IPS DF 4.7 (cell line): ENCODE measurements around the gene SNX24.

Experiments used
- DNase-seq: peaks from one replicate; pipeline ENCODE4 v3.0.0-alpha.2; 2013; ENCODE audit warnings: low spot score; ENCODE audit errors: extremely low read depth

The SNX24 gene

DNA sequence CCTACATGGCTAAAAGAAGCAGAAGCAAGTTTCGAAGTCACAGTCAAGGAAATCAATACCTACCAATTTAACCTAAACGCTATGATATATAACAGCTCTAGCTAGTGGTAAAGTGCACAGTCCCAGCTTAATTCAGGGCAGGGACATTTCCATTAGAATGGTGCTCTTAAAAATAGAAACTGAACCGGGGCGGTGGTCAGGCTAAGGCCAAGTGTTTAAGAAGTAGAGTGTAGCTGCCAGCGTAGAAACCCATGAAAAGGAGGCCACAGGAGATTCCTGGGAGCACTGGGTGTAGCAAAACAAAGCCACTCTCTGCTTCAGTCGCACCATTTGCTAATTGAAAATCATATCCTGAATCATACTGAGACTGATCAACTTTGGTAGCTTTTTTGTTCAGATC, 162.3 kb downstream of the SNX24 start:
- no peak for DNase-seq

GRCh38 chr5:123012321-123012720, 166.9 kb downstream of the SNX24 start:
- DNase-seq = no peak

- DNase-seq = no peak
Observed at GRCh38 chr5:123014689-123015088, 169.3 kb downstream of the SNX24 start.

DNA sequence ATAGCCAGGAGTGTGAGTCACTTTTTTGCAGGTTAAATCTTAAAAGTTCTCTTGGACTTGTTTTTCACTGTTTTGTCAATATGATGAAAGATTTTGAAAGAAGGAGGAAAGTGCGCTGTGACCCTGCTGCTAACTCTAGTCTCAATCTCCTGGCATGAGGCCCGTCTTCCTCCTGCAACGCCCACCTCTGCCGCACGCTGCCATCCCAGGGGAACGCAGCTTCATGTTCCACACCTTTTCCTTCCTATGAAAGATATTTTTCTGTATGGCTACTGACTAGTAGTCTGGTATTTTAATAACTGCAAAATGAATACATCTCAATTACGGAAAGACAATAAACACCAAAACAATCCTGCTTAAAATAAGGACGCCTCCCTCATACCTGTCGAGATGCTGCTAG, 182.8 kb downstream of the SNX24 start:
- no peak for DNase-seq

DNA sequence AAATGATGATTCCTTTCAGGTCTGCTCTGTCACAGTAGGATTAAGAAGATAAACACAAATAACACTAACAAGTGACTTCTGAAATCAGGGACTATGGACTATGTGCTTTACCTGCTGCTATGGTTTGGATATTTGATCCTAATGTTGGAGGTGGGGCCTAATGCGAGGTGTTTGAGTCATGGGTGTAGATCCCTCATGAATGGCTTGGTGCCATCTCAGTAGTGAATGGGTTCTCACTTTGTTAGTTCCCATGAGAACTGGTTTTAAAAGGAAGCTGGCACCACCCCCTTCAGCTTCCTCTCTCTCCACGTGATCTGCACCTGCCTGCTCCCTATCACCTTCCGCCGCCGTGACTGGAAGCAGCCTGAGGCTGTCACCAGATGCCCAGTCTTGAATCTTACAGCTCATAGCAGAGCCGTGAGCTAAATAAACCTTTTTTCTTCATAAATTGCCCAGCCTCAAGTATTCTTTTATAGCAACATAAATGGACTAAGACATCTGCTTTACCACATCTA, 187.8 kb downstream of the SNX24 start:
- DNase-seq = no peak

DNA sequence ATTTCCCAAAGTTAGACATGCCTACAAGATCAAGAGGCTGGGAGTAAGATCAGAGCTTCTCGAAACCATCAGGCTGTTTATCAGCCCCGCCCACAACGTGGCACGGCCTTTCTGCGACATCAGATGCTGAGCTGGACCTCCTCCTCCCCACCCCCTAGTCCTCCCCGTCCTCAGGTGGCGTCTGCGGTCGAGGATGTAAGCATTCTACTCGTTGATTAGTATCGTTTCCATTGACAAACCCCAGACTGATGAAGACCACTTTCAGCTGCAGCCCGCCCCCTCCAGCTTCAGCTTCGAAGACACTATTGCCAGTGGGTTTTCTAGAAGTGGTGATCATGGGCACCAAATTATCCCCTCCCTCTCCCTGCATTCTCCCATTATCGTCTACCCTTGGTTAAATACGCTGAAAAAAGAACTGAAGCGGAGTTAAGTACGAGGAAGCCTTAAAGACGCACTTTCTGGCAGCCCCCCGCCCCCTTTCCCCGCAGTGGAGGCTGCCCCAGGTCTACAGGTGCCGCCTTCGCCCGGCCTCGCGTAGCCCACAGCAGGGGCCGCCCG, 190.0 kb downstream of the SNX24 start:
- no peak for DNase-seq

DNA sequence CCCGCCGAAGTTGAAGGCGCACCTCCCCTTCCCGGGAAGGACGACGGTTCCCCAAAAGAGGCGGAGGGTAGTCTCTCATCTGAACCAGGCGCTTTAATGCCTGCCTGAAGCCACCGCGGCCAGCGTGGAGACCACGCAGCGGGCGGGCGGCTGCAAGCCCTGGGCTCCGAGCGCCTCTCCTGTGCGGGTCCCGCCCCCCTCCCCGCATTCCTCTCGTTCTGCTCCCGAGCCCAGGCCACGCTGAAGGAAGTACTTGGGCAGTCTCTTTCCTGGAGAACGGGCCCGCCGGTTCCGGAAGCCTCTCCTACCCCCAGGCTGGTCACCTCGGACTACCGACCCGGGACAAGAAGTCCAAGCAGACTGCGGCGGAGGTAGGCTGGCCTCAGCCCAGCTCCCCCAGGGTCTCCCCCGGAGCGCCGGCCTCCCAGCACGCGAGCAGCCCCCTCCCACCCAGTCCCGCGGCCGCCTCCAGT, 190.5 kb downstream of the SNX24 start:
- no peak for DNase-seq

DNA sequence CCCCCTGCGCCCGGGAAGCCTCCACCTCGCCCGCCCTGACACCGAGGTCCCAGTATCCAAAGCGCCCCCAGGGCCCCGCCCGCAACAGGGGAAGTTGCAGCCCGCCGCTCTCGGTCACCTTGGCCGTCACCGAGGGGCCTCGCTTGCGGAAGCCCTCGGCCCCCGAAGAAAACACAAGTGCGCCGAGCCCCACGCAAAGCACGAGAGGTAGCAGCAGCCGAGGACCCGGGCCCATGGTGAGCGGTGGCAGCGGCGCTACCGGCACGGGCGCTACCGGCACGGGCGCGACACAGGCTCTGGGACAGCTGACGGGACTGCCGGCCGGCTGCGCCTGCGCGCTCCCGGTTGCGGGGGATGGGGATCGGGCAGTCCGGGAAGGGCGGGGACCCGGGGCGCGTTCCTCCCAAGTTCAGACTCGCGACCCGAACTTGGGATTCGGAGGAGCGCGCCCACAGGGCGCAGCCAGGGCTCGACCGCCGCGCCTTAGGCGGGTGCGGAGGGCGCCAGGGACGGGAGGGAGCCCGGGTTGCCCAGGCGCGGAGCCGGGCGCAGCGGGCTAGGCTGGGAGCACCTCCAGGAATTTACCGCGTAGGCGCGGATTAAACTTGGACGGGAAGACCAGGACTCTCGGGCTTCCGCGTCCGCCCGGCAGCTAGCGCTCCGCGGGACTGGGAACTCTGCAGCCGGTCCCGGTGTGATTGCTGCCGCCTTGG, 191.1 kb downstream of the SNX24 start, which contains the start of gene PPIC:
TSS of gene PPIC (minus strand) at position 335 of the 713 bp plus-strand sequence. CDS start at position 235, 100 bp downstream.
- DNase-seq = no peak

GRCh38 chr5:123037104-123037418, 191.6 kb downstream of the SNX24 start:
- DNase-seq = no peak

- DNase-seq = no peak
Observed at GRCh38 chr5:123039673-123040072, 194.3 kb downstream of the SNX24 start.

- no peak for DNase-seq
Observed at GRCh38 chr5:123044926-123045617, 199.7 kb downstream of the SNX24 start.

DNA sequence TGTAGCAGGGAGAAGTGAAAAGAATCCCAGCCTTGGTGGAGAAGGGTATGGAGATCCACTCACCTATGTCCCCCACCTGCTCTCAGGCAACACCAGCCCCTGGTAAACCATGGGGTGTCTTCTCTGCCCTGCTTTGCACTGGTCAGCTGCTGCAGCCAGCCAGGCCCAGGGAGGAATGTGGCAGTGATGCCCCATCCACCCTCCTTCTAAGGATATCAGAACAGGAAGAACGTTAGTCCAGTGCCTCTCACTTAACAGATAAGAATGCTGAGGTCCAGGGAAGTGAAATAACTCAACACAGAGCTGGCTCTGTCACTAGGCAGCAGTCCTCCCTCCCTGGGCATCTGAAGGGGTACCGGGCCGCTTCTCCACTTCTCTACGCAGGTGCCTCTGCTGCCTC, 200.8 kb downstream of the SNX24 start:
- no peak for DNase-seq

- DNase-seq = no peak
Observed at GRCh38 chr5:123047706-123048105, 202.3 kb downstream of the SNX24 start.

DNA sequence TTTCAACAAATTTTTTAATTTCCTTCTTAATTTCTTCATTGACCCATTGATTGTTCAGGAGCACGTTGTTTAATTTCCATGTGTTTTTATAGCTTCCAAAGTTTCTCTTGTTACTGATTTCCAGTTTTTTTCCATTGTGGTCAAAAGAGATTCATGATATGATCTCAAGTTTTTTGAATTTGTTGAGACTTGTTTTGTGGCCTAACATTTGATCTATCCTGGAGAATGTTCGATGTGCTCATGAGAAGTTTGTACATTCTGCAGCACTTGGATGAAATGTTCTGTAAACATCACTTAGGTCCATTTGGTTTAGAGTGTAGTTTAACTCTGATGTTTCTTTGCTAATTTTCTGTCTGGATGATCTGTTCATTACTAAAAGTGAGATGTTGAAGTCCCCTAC, 205.8 kb downstream of the SNX24 start:
- no peak for DNase-seq
